ENCODE results near the gene HRAS.

DNA sequence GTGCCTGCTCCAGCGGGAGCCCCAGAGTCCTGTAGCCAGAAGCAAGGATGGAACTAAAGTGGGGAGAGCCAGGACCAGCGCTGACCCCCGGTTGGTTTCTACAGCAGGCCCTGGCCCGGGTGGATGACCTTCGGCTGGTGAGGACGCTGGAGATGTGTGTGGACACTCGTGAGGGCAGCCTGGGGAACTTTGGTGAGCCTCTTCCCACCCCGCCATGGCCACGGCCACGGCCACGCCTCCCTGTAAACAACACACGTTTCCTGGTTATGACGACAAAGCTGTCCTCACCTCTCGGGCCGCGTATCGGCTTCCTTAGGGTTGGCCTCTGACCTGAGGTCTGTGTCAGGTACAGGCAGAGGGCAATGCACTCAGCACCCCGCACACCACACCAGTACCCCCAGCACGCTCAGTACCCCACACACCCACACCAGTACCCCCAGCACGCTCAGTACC is 6.1 kb upstream of the HRAS start:
- TF ChIP-seq, protein P1, sequence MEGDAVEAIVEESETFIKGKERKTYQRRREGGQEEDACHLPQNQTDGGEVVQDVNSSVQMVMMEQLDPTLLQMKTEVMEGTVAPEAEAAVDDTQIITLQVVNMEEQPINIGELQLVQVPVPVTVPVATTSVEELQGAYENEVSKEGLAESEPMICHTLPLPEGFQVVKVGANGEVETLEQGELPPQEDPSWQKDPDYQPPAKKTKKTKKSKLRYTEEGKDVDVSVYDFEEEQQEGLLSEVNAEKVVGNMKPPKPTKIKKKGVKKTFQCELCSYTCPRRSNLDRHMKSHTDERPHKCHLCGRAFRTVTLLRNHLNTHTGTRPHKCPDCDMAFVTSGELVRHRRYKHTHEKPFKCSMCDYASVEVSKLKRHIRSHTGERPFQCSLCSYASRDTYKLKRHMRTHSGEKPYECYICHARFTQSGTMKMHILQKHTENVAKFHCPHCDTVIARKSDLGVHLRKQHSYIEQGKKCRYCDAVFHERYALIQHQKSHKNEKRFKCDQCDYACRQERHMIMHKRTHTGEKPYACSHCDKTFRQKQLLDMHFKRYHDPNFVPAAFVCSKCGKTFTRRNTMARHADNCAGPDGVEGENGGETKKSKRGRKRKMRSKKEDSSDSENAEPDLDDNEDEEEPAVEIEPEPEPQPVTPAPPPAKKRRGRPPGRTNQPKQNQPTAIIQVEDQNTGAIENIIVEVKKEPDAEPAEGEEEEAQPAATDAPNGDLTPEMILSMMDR (IDR thresholded peaks at IDR 0.05 in 8 of 11, conservative IDR thresholded peaks at IDR 0.05 in 3 of 11) = no peak
- TF ChIP-seq POLR2A (IDR thresholded peaks at IDR 0.05) = no peak
- no peak for TF ChIP-seq POLR2AphosphoS5 (IDR thresholded peaks at IDR 0.05)

All from spleen (tissue), 7 donors.